Activated CD4-positive, alpha-beta T cell treated with anti-CD3 and anti-CD28 coated beads, Interleukin-2, amount 50 U/mL, for 1 hour (primary cell): ENCODE data around the gene SPX.

Experiments
- DNase-seq: peaks from one replicate; pipeline ENCODE4 v3.0.0-alpha.2; 2020

The SPX gene

GRCh38 chr12:21526053-21526452, at the start of gene SPX:
Gene SPX, plus strand, starts transcription at chr12:21526296. Its CDS starts 177 bp downstream, at chr12:21526473.
- DNase-seq, result no peak

- no peak for DNase-seq
These were observed 49.1 kb upstream of the SPX start for GRCh38 chr12:21476949-21477348.

GRCh38 chr12:21478756-21479455, 47.2 kb upstream of the SPX start:
- no peak for DNase-seq

- no peak for DNase-seq
These were observed 42.6 kb upstream of the SPX start for GRCh38 chr12:21483531-21483930.

GRCh38 chr12:21485998-21486397, 40.1 kb upstream of the SPX start:
- no peak for DNase-seq

- DNase-seq, result no peak
These were observed 26.3 kb upstream of the SPX start for GRCh38 chr12:21499765-21500164.

- DNase-seq, result no peak
These were observed 25.3 kb upstream of the SPX start for GRCh38 chr12:21500786-21501257.

- peak; percentile 83 for DNase-seq
These were observed 24.6 kb upstream of the SPX start, which contains the start of the genes GOLT1B and RECQL for GRCh38 chr12:21501258-21502163. Gene GOLT1B, plus strand, starts transcription at chr12:21501789. Its CDS starts 135 bp downstream, at chr12:21501924. Gene RECQL, minus strand, starts transcription at chr12:21501635. Its CDS starts 2,065 bp downstream, at chr12:21499570.

- no peak for DNase-seq
These were observed 24.0 kb upstream of the SPX start for GRCh38 chr12:21502164-21502496.

GRCh38 chr12:21502872-21503271, 23.2 kb upstream of the SPX start:
- DNase-seq, result no peak

- no peak for DNase-seq
These were observed 20.2 kb upstream of the SPX start for GRCh38 chr12:21505888-21506287.

- DNase-seq, result no peak
These were observed 18.2 kb upstream of the SPX start for GRCh38 chr12:21507849-21508248.

GRCh38 chr12:21509768-21510167, 16.3 kb upstream of the SPX start:
- DNase-seq, result no peak

- DNase-seq, result no peak
These were observed 9.8 kb upstream of the SPX start for GRCh38 chr12:21516281-21516680.

- DNase-seq, result no peak
These were observed 7.6 kb upstream of the SPX start for GRCh38 chr12:21518451-21518850.

GRCh38 chr12:21521541-21521940, 4.6 kb upstream of the SPX start:
- DNase-seq, result no peak

- DNase-seq, result no peak
These were observed 2.9 kb upstream of the SPX start for GRCh38 chr12:21523148-21523547.

GRCh38 chr12:21526721-21527345, 737 bp downstream of the SPX start:
- DNase-seq, result no peak

GRCh38 chr12:21527451-21528180, 1.5 kb downstream of the SPX start:
- DNase-seq, result peak; percentile 53

- DNase-seq, result no peak
These were observed 2.9 kb downstream of the SPX start for GRCh38 chr12:21528953-21529352.

- DNase-seq, result no peak
These were observed 3.4 kb downstream of the SPX start for GRCh38 chr12:21529456-21529855.

- no peak for DNase-seq
These were observed 12.1 kb downstream of the SPX start for GRCh38 chr12:21538061-21538653.
